HG02870 (cell line): Measurements from ENCODE around the gene WDR55.
"Not testable (repeated sequence)": the region's sequence is repeated elsewhere in the genome, so short reads cannot be mapped to it uniquely, and the experiment has no call there.

Experiments used
- ATAC-seq: cut with Tn5 transposase; IDR thresholded peaks from one replicate; pipeline ENCODE4 v1.9.1; 2021; ENCODE audit warnings: mild to moderate bottlenecking, moderate library complexity; ENCODE audit not compliant: unreplicated experiment

Gene WDR55

GRCh38 chr5:140647042-140647419 is 17.7 kb upstream of the WDR55 start:
- ATAC-seq: no peak

DNA sequence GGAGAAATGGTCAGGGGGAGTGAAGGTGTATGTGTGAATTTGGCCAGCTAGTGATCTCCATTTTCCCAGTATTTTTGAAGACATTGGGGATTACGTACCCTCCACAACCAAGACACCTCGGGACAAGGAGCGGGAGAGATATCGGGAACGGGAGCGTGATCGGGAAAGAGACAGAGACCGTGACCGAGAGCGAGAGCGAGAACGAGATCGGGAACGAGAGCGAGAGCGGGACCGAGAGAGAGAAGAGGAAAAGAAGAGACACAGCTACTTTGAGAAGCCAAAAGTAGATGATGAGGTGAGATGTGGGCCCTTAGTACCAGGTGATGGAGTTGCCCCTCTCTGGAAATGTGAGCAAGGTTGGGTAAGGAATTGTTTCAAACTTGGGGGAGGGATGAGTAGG is 5.8 kb upstream of the WDR55 start:
- ATAC-seq: no peak

GRCh38 chr5:140660371-140660770 is 4.3 kb upstream of the WDR55 start:
- not testable (repeated sequence) for ATAC-seq

DNA sequence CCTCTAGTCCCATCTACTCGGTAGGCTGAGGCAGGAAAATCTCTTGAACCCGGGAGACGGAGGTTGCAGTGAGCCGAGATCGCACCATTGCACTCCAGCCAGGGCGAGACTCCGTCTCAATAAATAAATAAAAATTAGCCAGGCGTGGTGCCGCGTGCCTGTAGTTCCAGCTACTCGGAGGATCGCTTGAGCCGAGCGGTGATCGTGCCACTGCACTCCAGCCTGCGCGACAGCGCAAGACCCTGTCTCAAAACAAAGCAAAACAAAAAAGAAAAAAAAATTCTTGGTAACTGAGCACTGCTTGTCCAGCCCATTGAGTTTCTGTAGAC is 710 bp upstream of the WDR55 start:
- no peak for ATAC-seq

GRCh38 chr5:140671035-140671434 is 6.3 kb downstream of the WDR55 start:
- ATAC-seq: not testable (repeated sequence)

DNA sequence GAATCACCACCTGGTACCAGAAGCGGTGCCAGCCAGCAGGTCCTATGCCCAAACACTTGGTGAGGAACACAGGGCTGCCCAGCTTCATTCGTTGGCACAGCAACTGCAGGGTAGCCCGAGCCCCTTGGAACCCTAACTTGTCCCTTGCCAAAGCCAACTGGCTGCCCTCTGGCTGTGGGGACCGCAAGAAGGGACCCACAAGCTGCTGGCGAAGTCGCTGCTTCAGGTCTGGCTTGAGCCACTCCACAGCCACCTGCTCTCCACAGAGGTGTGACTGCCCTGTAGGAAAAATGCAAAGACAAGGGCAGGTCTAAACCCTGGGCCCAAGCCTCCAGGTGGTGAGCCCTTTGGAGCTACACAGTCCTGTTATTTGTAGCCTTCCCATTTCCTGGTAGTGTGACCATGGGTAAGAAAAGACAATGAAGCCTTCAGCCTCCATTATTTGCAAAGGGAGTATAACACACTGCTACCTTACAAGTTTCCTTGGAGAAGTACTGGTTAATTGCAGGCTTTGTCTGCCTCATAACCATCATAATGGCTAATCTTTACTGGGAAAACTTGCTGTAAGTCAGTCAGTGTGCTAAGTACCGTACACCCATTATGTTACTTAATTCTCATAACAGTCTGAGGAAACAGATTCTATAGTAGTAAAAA is 6.9 kb downstream of the WDR55 start:
- no peak for ATAC-seq

DNA sequence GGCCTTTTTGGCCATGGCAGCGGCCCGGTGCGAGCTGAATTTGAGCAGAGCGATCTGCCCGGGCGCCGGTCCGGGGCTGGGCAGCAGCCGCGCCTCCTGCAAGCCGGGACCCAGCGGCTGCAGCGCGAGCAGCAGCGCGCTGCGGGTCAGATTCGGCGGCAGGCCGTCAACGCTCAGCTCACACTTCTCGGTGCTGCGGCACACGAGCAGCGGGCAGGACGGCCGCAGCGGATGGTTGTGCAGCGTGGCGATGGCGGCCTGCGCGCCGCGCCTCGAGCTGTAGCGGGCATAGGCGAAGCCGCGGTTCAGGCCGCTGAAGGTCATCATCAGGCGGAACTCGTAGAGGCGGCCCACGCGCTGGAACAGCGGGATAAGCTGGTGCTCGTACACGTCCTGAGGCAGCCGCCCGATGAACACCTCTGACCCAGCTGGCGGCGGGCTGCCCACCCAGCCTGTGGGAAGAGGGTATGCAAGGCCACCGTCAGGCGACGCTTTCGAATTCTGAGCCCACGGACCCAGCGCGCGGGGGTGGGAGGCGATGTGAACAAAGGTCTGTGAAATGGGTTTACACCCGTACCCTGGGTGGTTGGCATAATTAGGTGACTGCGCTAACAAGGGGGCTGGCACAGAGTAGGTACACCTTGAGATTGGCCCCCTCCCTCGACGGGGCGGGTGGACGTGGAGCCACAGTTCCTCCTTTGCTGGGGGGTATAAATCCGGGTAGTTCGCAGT is 7.9 kb downstream of the WDR55 start:
- no peak for ATAC-seq

- no peak for ATAC-seq
Measured at GRCh38 chr5:140673187-140673976, 8.7 kb downstream of the WDR55 start, which contains the start of gene DND1. TSS of gene DND1 (minus strand) at chr5:140673576. CDS start at chr5:140673542, 34 bp downstream.

- no peak for ATAC-seq
Measured at GRCh38 chr5:140674211-140674610, 9.5 kb downstream of the WDR55 start.

- ATAC-seq: no peak
Measured at GRCh38 chr5:140674629-140675028, 9.9 kb downstream of the WDR55 start.

GRCh38 chr5:140677947-140678346 is 13.2 kb downstream of the WDR55 start:
- peak; percentile 42 for ATAC-seq

DNA sequence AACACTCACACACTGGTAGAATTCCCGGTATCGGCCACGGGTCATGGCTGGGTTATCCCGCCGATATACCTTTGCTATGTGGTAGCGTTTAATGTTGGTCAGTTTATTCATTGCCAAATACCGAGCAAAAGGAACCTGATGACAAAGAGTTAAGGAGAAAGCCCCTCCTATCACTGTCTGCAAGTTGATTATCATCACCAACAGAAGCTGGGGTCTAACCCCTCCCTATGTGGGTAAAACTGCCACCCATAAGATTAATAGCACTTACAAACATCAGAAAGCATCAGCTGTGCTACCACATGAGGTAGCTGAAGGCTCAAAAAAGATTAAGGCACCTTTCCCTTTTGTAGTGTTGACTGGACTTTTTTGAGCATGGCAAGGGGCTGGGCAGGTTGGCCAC is 14.3 kb downstream of the WDR55 start:
- ATAC-seq: no peak

DNA sequence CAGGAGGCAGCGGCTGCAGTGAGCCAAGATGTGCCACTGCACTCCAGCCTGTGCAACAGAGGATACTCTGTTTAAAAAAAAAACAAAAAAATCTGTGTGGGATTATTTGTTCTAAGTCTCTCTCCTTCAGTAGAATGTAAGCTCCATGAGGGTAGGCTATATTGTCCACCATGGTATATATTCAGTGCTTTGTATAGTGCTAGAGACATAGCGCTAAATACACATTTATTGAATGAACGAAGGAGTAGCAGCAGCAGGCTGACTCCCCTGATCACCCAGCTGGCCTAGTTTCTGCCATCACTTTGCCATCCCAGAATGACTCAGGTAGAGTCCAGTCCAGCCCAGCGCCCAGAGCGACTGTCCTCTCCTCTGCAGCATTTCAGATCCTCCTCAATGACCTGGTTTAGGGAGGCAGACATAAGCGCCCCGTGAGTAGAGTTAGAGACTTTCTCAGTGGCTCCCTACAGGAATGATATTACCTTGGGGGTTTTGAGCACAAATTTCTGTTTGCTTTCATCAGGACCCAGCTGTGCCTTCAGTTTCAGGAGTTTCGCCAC is 25.8 kb downstream of the WDR55 start:
- no peak for ATAC-seq

GRCh38 chr5:140690941-140691924 is 26.5 kb downstream of the WDR55 start, which contains the start of the genes HARS1 and HARS2:
TSS of gene HARS1 (minus strand) at chr5:140691370. CDS start at chr5:140691304, 66 bp downstream.
TSS of gene HARS2 (plus strand) at chr5:140691455. CDS start at chr5:140691649, 194 bp downstream.
- ATAC-seq: peak; percentile 98

- ATAC-seq: no peak
Measured at GRCh38 chr5:140694276-140694675, 29.6 kb downstream of the WDR55 start.

GRCh38 chr5:140696891-140697492 is 32.3 kb downstream of the WDR55 start:
- ATAC-seq: no peak

DNA sequence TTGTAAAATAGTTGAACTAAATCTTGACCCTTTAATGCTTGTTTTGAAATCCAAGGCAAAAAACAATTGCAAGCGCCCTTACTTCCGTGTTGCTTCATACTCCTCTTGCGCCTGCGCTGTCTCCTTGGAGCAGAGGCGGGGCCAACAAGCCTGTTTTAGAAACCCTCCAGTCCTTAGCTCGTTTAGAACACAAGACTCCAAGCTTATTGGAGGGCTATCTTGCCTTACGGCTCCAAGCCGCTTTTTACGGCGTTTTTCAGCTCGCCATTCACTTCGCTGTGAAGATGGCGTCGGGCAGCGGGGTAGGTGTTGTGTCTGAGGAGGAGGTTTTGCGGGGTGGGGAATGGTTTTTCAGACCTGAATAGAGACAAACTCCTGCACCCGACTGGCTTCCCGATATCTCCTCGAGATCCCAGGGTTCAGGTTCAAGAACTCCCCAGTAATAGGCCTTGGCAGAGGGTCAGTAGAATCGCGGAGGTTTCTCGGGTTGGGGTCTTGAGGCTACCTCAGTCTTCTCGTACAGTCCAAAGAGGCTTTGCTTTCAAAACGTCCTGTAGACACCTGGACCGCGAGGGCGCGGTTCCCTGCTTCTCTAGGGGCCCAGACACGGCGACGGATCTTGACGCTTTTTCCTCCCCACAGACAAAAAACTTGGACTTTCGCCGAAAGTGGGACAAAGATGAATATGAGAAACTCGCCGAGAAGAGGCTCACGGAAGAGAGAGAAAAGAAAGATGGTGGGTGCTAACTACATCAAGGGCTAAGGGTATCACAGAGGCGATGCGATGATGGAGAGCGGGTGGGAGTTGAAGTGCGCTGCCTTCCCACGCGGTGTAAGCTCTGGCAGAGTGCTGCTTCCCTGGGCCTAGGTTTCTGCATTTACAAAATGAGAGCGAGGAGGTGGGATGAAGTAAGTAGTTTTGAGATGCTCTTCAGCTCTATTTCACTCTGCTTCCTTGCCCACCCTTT is 35.8 kb downstream of the WDR55 start, which contains the start of gene ZMAT2:
TSS of gene ZMAT2 (plus strand) at position 271 of the 968 bp plus-strand sequence. CDS start at position 285, 14 bp downstream.
- peak; percentile 96 for ATAC-seq

DNA sequence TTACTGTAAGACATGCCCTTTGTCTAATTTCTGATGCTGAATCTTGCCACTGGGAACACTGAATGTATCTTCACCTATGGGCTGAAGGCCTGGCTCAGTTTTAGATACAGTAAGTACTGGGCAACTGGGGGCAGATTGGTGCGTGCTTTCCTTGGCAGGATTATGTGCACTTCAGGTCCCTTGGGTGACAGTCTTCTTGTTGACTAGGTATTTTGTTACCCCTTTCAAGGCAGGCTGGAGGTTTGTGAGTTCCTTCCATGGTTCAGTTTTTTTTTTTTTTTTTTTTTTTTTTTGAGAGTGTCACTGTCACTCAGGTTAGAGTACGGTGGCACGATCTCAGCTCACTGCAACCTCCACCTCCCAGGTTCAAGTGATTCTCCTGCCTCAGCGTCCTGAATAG is 43.1 kb downstream of the WDR55 start:
- no peak for ATAC-seq
